Astrocyte of the spinal cord (primary cell): Measurements from ENCODE around the gene TRIM8.
"Not testable (repeated sequence)": the region's sequence is repeated elsewhere in the genome, so short reads cannot be mapped to it uniquely, and the experiment has no call there.

Experiments used
- DNase-seq: peaks from one replicate; pipeline ENCODE4 v3.0.0; 2011; ENCODE audit warnings: low read depth, low spot score
- H3K4me3 ChIP-seq: 2 replicates; pipeline ENCODE4 v1.5.1; 2011; ENCODE audit warnings: low read depth, mild to moderate bottlenecking, low read length, moderate library complexity
- CTCF ChIP-seq: IDR thresholded peaks from 2 replicates; pipeline ENCODE4 v1.5.1; 2012; ENCODE audit warnings: low read depth, mild to moderate bottlenecking, low read length, inconsistent platforms
- in situ Hi-C: cut with HindIII; loops from 2 replicates; pipeline ENCODE4 v1.10.0; 2017; ENCODE audit warnings: low sequenced_read_pairs

Gene TRIM8

GRCh38 chr10:102660888-102661657 lies 16.8 kb downstream of the TRIM8 start:
- peak; percentile 59 for DNase-seq
- TF ChIP-seq CTCF, result no peak
- no peak overlapping the region for H3K4me3 ChIP-seq
- in situ Hi-C loops, result no loop called here

DNA sequence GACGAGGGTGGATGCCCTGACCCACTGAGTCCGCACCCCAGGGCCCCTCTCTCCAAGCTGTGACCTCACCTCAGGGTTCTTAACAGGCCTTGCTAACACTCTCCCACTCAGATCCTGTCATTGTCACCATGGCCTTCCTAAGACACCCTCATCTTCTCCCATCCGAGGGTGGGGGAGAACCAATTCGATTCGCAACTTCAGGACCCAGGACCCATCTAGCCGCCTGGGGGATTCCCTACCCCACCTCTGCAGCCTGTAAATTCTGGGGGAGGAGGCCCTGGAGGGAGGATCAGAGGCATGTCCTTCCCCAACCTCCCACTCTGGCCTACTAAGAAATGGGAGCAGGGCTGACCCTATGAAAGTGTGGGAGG lies 17.4 kb downstream of the TRIM8 start:
- TF ChIP-seq CTCF, result no peak
- DNase-seq, result no peak
- no peak overlapping the region for H3K4me3 ChIP-seq
- in situ Hi-C loops, result no loop called here

GRCh38 chr10:102665904-102666509 lies 21.7 kb downstream of the TRIM8 start:
- no peak for DNase-seq
- H3K4me3 ChIP-seq, result no peak overlapping the region
- TF ChIP-seq CTCF, result no peak
- in situ Hi-C loops, result no loop called here

DNA sequence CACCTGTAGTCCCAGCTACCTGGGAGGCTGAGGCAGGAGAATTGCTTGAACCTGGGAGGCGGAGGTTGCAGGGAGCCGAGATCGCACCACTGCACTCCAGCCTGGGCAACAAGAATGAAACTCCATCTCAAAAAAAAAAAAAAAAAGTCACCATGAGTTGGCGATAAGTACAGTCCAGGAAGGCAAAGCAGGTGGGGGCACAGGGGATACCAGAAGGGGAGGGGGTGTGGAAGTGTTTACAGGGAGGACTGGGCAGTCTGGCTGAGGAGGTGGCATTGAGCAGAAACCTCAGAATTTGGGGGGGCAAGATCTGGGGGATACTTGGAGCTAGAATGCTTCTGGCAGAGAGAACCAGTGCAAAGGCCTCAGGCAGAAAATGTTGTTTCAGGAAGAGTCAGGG lies 23.1 kb downstream of the TRIM8 start:
- DNase-seq, H3K4me3 ChIP-seq, in situ Hi-C loops: not testable (repeated sequence)

DNA sequence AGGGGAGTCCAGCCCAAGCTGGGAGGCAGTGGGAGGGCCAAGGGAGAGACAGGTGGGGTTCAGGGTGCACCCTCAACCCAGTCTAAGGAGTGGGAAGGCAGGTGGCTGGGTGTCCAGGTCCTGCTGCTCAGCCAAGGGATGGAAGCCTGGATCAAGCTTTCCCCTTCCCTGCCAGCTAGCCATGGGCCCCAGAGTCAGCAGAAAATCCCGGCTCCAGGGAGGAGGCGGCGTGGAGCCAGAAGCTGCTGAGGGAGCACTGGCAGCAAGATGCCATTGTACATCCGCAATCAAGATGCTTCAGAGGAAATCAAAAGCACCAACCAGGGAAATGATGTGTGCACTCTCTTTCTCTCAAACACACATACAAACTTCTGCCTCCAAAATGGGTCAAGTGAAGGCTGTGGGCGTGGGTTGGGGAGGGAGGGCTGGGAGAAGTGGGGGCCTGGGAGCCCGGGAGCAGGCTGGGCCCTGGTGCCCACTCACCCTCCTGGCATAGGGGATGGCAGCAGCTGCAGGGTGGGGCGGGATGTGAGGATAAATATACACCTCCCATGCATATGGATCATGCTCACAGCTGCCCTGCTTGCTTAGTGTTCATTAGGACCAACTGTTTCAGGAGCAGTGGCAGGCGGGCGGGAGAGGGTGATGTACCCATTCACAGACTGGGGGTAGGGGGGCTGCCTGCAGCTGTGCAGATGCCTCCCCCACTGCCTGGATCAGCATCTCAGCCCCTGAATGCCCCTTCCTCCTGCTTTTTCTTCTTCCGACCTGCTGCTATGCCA lies 24.2 kb downstream of the TRIM8 start:
- DNase-seq, result no peak
- in situ Hi-C loops, result no loop called here
- no peak overlapping the region for H3K4me3 ChIP-seq
- no peak for TF ChIP-seq CTCF

DNA sequence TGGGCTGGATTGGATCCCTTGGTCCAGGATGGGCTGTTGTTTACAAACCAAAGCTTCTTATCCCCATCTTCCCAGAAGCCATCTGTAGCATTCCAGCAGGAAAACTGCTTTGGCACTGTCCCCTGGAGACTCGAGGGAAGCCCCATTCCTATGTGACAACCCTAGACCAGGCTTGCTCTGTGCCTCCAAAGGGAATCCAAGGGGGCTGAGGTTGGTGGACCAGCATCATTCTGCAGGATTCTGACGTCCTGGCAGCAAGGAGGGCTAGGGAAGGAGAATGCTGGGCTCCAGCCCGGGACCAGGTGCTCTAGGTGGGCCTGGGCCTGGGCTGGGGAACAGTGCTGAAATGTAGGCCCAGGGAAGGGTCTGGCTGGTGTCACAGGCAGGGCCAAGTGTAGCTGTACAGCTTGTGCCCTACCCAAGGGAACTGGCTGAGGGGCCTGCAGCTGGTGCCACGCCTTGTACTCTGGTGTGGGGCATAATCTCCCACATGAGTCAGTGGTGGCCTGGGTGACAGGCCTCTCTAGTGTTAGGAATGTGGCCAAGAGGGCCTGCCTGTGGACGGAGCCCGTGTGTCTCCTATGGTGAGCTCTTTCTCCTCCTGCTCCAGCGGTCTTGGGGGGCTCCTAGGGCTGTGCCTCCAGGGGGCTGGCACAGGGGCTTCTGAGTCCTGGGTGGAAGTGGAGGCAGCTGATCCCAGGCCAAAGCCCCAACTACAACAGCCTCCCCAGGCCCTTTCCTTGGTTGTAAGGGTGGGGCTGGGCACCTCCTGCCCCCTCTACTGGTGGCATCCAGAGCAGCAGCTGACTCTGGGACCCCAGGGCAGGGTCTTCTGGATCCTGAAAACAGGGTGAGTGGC lies 25.2 kb downstream of the TRIM8 start:
- no peak for DNase-seq
- TF ChIP-seq CTCF, result no peak
- in situ Hi-C loops, result no loop called here
- H3K4me3 ChIP-seq, result no peak overlapping the region
